Lower leg skin (tissue), 3 donors: ENCODE results near the gene DAD1.

Experiments
- POLR2A ChIP-seq, 2 donors: fragments of 450-650 bp; IDR thresholded peaks; one replicate each; pipeline ENCODE4 v1.6.1; 2016 to 2017; ENCODE audit warnings: antibody characterized with exemption in 2 of 2, mild to moderate bottlenecking in 1 of 2, moderate library complexity in 1 of 2
- TF ChIP-seq, protein P1 (sequence below), 3 donors: fragments of 450-650 bp; IDR thresholded peaks; one replicate each; pipeline ENCODE4 v1.5.1; 2016; ENCODE audit warnings: antibody characterized with exemption in 3 of 3, mild to moderate bottlenecking in 3 of 3, moderate library complexity in 2 of 3

DNA sequence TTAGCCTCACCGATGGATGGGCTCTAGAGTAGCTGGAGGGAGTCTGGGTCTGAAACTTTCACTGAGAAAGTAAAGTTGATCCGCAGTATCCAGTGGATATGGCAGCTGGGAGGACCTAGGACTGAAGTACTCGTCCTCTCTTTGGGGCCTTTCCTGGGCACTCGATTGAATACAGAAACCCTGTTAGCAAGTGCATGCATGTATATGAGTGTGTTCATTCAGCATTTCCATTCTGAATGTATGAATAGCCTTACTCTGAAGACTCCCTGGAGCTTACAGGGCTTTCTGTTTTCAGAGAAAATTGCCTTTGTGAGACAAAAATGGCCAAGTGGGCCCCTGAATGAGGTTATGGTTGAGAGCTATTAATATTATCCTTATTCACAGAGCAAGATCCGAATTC is 62.8 kb downstream of the DAD1 start:
- TF ChIP-seq, protein P1, sequence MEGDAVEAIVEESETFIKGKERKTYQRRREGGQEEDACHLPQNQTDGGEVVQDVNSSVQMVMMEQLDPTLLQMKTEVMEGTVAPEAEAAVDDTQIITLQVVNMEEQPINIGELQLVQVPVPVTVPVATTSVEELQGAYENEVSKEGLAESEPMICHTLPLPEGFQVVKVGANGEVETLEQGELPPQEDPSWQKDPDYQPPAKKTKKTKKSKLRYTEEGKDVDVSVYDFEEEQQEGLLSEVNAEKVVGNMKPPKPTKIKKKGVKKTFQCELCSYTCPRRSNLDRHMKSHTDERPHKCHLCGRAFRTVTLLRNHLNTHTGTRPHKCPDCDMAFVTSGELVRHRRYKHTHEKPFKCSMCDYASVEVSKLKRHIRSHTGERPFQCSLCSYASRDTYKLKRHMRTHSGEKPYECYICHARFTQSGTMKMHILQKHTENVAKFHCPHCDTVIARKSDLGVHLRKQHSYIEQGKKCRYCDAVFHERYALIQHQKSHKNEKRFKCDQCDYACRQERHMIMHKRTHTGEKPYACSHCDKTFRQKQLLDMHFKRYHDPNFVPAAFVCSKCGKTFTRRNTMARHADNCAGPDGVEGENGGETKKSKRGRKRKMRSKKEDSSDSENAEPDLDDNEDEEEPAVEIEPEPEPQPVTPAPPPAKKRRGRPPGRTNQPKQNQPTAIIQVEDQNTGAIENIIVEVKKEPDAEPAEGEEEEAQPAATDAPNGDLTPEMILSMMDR (IDR thresholded peaks at IDR 0.05) = no peak
- TF ChIP-seq POLR2A (IDR thresholded peaks at IDR 0.05) = no peak
